ENCODE measurements around the gene MMP8.

MMP8 gene

GRCh38 chr11:102729849-102730815, 5.4 kb upstream of the MMP8 start:
- Histone ChIP-seq H3K27ac (peak overlapping the region in 6 of 21 experiments; percentile 17 to 60 (median 38)), H3K4me3 (no peak overlapping the region)

GRCh38 chr11:102727890-102728289, 3.1 kb upstream of the MMP8 start:
- Histone ChIP-seq H3K4me3 (no peak overlapping the region), H3K27ac (no peak overlapping the region)

- no peak overlapping the region for H3K27ac ChIP-seq
- no peak overlapping the region for H3K4me3 ChIP-seq
Measured at GRCh38 chr11:102722821-102723220, 1.9 kb downstream of the MMP8 start.

GRCh38 chr11:102719620-102720277, 5.0 kb downstream of the MMP8 start:
- no peak overlapping the region for H3K4me3 ChIP-seq
- H3K27ac ChIP-seq, result no peak overlapping the region

GRCh38 chr11:102717280-102717679, 7.5 kb downstream of the MMP8 start:
- no peak overlapping the region for H3K27ac ChIP-seq
- no peak overlapping the region for H3K4me3 ChIP-seq

GRCh38 chr11:102716527-102716926, 8.2 kb downstream of the MMP8 start:
- Histone ChIP-seq H3K4me3 (no peak overlapping the region), H3K27ac (no peak overlapping the region)

- no peak overlapping the region for H3K27ac ChIP-seq
- H3K4me3 ChIP-seq, result no peak overlapping the region
Measured at GRCh38 chr11:102712137-102712536, 12.6 kb downstream of the MMP8 start.

GRCh38 chr11:102709201-102709945, 15.4 kb downstream of the MMP8 start:
- Histone ChIP-seq H3K27ac (no peak overlapping the region), H3K4me3 (no peak overlapping the region)

- H3K4me3 ChIP-seq, result no peak overlapping the region
- no peak overlapping the region for H3K27ac ChIP-seq
Measured at GRCh38 chr11:102708654-102709053, 16.1 kb downstream of the MMP8 start.

- Histone ChIP-seq H3K27ac (peak within 1 kb of the TSS in 18 of 21 experiments; percentile 16 to 82 (median 54)), H3K4me3 (peak within 1 kb of the TSS in 5 of 7 experiments; percentile 1 to 24 (median 10))
Measured at GRCh38 chr11:102705626-102706025, 19.1 kb downstream of the MMP8 start, which contains the start of gene MMP27. MMP27 (minus strand) TSS chr11:102705769; CDS start chr11:102705714, 55 bp downstream.

GRCh38 chr11:102704841-102705240, 19.9 kb downstream of the MMP8 start:
- H3K27ac ChIP-seq, result peak overlapping the region in 18 of 21 experiments; percentile 16 to 82 (median 54)
- H3K4me3 ChIP-seq, result peak overlapping the region in 4 of 7 experiments; percentile 1 to 24 (median 14)

GRCh38 chr11:102703826-102704493, 20.8 kb downstream of the MMP8 start:
- Histone ChIP-seq H3K4me3 (no peak overlapping the region), H3K27ac (peak overlapping the region in 4 of 21 experiments; percentile 50 to 68 (median 54))

- H3K27ac ChIP-seq, result peak overlapping the region in 1 of 21 experiments; percentile 20
- H3K4me3 ChIP-seq, result no peak overlapping the region
Measured at GRCh38 chr11:102695201-102695600, 29.6 kb downstream of the MMP8 start.

- Histone ChIP-seq H3K4me3 (no peak overlapping the region), H3K27ac (peak overlapping the region in 9 of 21 experiments; percentile 1 to 72 (median 34))
Measured at GRCh38 chr11:102685754-102686153, 39.0 kb downstream of the MMP8 start.

GRCh38 chr11:102685338-102685737, 39.4 kb downstream of the MMP8 start:
- Histone ChIP-seq H3K4me3 (no peak overlapping the region), H3K27ac (peak overlapping the region in 5 of 21 experiments; percentile 2 to 72 (median 31))

GRCh38 chr11:102683277-102683676, 41.5 kb downstream of the MMP8 start:
- Histone ChIP-seq H3K27ac (peak overlapping the region in 1 of 21 experiments; percentile 1), H3K4me3 (no peak overlapping the region)

- H3K27ac ChIP-seq, result peak overlapping the region in 1 of 21 experiments; percentile 24
Measured at GRCh38 chr11:102680945-102681344, 43.8 kb downstream of the MMP8 start.

GRCh38 chr11:102678022-102678421, 46.7 kb downstream of the MMP8 start:
- no peak overlapping the region for H3K27ac ChIP-seq

More at GRCh38 chr11:102680945-102681344, 43.8 kb downstream of the MMP8 start:
- H3K4me3 ChIP-seq, result no peak overlapping the region

GRCh38 chr11:102676084-102676483, 48.7 kb downstream of the MMP8 start:
- H3K27ac ChIP-seq, result no peak overlapping the region
- no peak overlapping the region for H3K4me3 ChIP-seq

More at GRCh38 chr11:102678022-102678421, 46.7 kb downstream of the MMP8 start:
- no peak overlapping the region for H3K4me3 ChIP-seq

All from skin epidermis (tissue), 12 donors.